DOHH2 (cell line): ENCODE results near the gene SLX4IP.
"Not testable (repeated sequence)": the region's sequence is repeated elsewhere in the genome, so short reads cannot be mapped to it uniquely, and the experiment has no call there.

Source experiments
- H3F3A ChIP-seq: fragments of 200-600 bp; sonication (generic), shearing (Covaris generic); 2 replicates; pipeline ENCODE4 v1.6.0; 2016; ENCODE audit warnings: antibody characterized with exemption, mild to moderate bottlenecking; ENCODE audit not compliant: control insufficient read depth, insufficient read depth
- H3K27ac ChIP-seq: fragments of 200-600 bp; sonication (generic); 2 replicates; pipeline ENCODE4 v1.5.1; 2014; ENCODE audit warnings: low read depth, mild to moderate bottlenecking, low read length, moderate library complexity
- H3K27me3 ChIP-seq: fragments of 200-600 bp; sonication (generic); 2 replicates; pipeline ENCODE4 v1.6.1; 2014; ENCODE audit warnings: mild to moderate bottlenecking, low read length, mixed read lengths; ENCODE audit not compliant: control insufficient read depth
- H3K36me3 ChIP-seq: fragments of 200-600 bp; sonication (generic); 2 replicates; pipeline ENCODE4 v1.6.1; 2014; ENCODE audit warnings: mild to moderate bottlenecking, low read length, moderate library complexity, mixed read lengths; ENCODE audit not compliant: control insufficient read depth
- H3K4me1 ChIP-seq: fragments of 200-600 bp; sonication (generic); 2 replicates; pipeline ENCODE4 v1.6.1; 2014; ENCODE audit warnings: mild to moderate bottlenecking, low read length, mixed read lengths; ENCODE audit not compliant: control insufficient read depth
- H3K4me2 ChIP-seq: fragments of 200-600 bp; sonication (generic); 2 replicates; pipeline ENCODE4 v1.6.0; 2014; ENCODE audit warnings: mild to moderate bottlenecking, low read length, moderate library complexity
- H3K4me3 ChIP-seq: fragments of 200-600 bp; sonication (generic); 2 replicates; pipeline ENCODE4 v1.5.1; 2014; ENCODE audit warnings: mild to moderate bottlenecking, low read length, mixed read lengths
- H3K79me2 ChIP-seq: fragments of 200-600 bp; sonication (generic); 2 replicates; pipeline ENCODE4 v1.6.1; 2014; ENCODE audit warnings: mild to moderate bottlenecking, low read length, mixed read lengths; ENCODE audit not compliant: control insufficient read depth
- H3K9me2 ChIP-seq: fragments of 200-600 bp; sonication (generic); replicated peaks from 2 replicates; pipeline ENCODE4 v1.6.1; 2014; ENCODE audit warnings: mild to moderate bottlenecking, low read length, mixed read lengths; ENCODE audit not compliant: control insufficient read depth
- H3K9me3 ChIP-seq: fragments of 200-600 bp; sonication (generic); 2 replicates; pipeline ENCODE4 v1.6.1; 2014; ENCODE audit warnings: antibody characterized with exemption, low read length, mixed read lengths; ENCODE audit not compliant: control insufficient read depth, insufficient read depth
- H4K20me1 ChIP-seq: fragments of 200-600 bp; sonication (generic); 2 replicates; pipeline ENCODE4 v1.6.0; 2014; ENCODE audit warnings: low read depth, mild to moderate bottlenecking, antibody characterized with exemption, low read length, moderate library complexity; ENCODE audit not compliant: control insufficient read depth, insufficient read depth
- EZH2phosphoT487 ChIP-seq: fragments of 200-600 bp; sonication (generic); IDR thresholded peaks from 2 replicates; pipeline ENCODE4 v1.6.1; 2017; ENCODE audit warnings: borderline replicate concordance, mild to moderate bottlenecking, antibody characterized with exemption, low read length, moderate library complexity, mixed read lengths
- TF ChIP-seq, protein P1 (sequence below): fragments of 200-600 bp; sonication (generic); IDR thresholded peaks from one replicate; pipeline ENCODE4 v1.5.1; 2014; ENCODE audit warnings: antibody characterized with exemption, mild to moderate bottlenecking, low read depth, low read length; ENCODE audit not compliant: poor library complexity, severe bottlenecking

Gene SLX4IP

DNA sequence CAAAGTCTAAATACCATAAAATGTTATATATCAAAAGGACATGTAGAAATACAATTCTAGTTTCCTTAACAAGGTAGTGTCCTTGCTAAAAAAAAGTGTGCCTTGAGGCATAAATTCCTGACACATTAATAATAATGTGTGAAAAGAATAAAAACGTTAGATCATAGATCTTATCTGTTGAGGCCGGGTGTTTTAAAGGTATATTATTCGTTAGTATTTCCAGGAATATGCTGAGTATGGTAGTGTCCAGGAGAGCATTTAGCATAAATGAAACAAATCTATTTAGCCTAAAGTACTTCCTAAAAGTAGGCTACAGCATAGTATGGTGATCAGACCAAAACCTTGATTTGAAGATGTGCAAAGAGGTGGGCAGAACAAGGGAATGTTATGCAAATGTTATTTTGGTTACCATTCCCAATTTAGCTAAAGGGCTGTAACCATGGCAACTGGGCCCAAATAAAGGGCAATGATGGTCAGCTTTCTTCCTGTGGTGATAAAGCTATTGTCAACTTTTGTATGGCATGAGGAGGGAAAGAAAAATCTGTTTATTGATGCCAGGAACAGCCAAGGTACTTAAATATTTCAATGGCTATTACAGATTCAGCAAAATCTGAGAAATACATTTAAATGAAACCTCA lies 20.0 kb upstream of the SLX4IP start:
- TF ChIP-seq, protein P1, sequence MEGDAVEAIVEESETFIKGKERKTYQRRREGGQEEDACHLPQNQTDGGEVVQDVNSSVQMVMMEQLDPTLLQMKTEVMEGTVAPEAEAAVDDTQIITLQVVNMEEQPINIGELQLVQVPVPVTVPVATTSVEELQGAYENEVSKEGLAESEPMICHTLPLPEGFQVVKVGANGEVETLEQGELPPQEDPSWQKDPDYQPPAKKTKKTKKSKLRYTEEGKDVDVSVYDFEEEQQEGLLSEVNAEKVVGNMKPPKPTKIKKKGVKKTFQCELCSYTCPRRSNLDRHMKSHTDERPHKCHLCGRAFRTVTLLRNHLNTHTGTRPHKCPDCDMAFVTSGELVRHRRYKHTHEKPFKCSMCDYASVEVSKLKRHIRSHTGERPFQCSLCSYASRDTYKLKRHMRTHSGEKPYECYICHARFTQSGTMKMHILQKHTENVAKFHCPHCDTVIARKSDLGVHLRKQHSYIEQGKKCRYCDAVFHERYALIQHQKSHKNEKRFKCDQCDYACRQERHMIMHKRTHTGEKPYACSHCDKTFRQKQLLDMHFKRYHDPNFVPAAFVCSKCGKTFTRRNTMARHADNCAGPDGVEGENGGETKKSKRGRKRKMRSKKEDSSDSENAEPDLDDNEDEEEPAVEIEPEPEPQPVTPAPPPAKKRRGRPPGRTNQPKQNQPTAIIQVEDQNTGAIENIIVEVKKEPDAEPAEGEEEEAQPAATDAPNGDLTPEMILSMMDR, result no peak
- TF ChIP-seq EZH2phosphoT487, result no peak
- peaks cover 13% of the 10 kb centered on the region for H3K79me2 ChIP-seq
- H3K4me2 ChIP-seq, result no peak overlapping the region
- no peaks in the 10 kb centered on the region for H3K9me3 ChIP-seq
- H3F3A ChIP-seq, result no peaks in the 10 kb centered on the region
- H3K36me3 ChIP-seq, result peaks cover 57% of the 10 kb centered on the region
- H3K27ac ChIP-seq, result no peak overlapping the region
- H3K9me2 ChIP-seq, result no peaks in the 10 kb centered on the region
- peaks cover 19% of the 10 kb centered on the region for H3K4me1 ChIP-seq
- H4K20me1 ChIP-seq, result 0 out of 2 replicates have a peak, but pooled peaks cover 3% of the 10 kb centered on the region
- no peak overlapping the region for H3K4me3 ChIP-seq
- no peaks in the 10 kb centered on the region for H3K27me3 ChIP-seq

GRCh38 chr20:10417218-10417617 lies 17.9 kb upstream of the SLX4IP start:
- not testable (repeated sequence) for H3K27me3 ChIP-seq, H3K9me3 ChIP-seq, H3K27ac ChIP-seq, H3K9me2 ChIP-seq, H3K4me2 ChIP-seq, H3F3A ChIP-seq, H4K20me1 ChIP-seq, H3K4me3 ChIP-seq
- peaks cover 19% of the 10 kb centered on the region for H3K4me1 ChIP-seq
- H3K36me3 ChIP-seq, result peaks cover 58% of the 10 kb centered on the region
- peaks cover 20% of the 10 kb centered on the region for H3K79me2 ChIP-seq

DNA sequence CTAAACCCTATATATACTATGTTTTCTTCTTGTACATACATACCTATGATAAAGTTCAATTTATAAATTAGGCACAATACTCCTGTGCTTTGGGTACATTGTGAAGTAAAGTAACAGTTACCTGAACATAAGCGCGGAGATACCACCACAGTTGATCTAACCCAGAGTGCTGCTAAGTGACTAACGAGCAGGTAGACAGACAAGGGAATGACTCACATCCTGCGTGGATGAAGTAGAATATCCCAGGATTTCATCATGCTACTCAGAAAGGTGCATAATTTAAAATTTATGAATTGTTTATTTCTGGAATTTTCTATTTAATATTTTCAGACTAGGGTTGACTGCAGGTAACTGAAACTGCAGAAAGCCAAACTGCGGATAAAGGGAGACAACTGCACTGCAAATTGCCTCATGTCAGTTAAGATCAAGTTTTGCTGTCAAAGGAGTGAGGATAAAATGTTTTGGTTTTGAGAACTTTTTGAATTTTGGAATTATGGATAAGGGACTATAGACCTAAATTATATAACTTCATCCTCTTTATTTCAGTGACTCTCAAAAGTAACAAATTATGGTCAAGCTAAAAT lies 15.5 kb upstream of the SLX4IP start:
- Histone ChIP-seq H3K79me2 (peaks cover 35% of the 10 kb centered on the region), H3K4me2 (no peak overlapping the region), H4K20me1 (0 out of 2 replicates have a peak, but pooled peaks cover 3% of the 10 kb centered on the region), H3F3A (no peaks in the 10 kb centered on the region), H3K36me3 (peaks cover 47% of the 10 kb centered on the region), H3K4me3 (no peak overlapping the region), H3K9me2 (no peaks in the 10 kb centered on the region), H3K27ac (no peak overlapping the region), H3K9me3 (no peaks in the 10 kb centered on the region), H3K27me3 (no peaks in the 10 kb centered on the region), H3K4me1 (peaks cover 19% of the 10 kb centered on the region)
- TF ChIP-seq, protein P1, result no peak
- TF ChIP-seq EZH2phosphoT487, result no peak

DNA sequence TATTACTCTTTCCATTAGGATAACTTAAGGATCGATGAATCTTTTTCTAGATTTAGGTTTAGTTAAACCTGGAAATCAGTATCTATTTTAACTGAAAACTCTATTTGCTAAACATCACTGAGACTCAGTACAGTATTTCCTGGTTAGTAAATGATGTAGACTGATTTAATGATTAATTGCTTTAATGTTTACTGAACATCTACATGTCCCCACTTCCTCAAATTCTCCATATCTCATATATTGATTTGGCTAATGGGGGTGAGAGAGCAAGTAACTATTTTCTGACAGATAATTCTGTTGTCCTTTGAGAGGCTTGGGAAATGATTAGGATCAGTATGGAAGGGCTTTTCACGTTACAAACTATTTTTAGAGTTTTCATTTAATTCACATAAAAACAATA lies 11.4 kb upstream of the SLX4IP start:
- Histone ChIP-seq H3K9me3 (no peaks in the 10 kb centered on the region), H3K27me3 (no peaks in the 10 kb centered on the region), H4K20me1 (peaks cover 15% of the 10 kb centered on the region; the same call in 1 of the 2 replicates), H3K4me3 (no peak overlapping the region), H3F3A (peaks cover 7% of the 10 kb centered on the region), H3K79me2 (peaks cover 61% of the 10 kb centered on the region), H3K36me3 (peaks cover 29% of the 10 kb centered on the region), H3K4me1 (0 out of 2 replicates have a peak, but pooled peaks cover 4% of the 10 kb centered on the region), H3K9me2 (no peaks in the 10 kb centered on the region), H3K27ac (no peak overlapping the region), H3K4me2 (no peak overlapping the region)
- TF ChIP-seq, protein P1, result no peak
- TF ChIP-seq EZH2phosphoT487, result no peak
